ENCODE measurements around the gene HP1BP3.

The HP1BP3 gene

GRCh38 chr1:20709868-20710267 is 77.2 kb downstream of the HP1BP3 start:
- DNase-seq: no peak

DNA sequence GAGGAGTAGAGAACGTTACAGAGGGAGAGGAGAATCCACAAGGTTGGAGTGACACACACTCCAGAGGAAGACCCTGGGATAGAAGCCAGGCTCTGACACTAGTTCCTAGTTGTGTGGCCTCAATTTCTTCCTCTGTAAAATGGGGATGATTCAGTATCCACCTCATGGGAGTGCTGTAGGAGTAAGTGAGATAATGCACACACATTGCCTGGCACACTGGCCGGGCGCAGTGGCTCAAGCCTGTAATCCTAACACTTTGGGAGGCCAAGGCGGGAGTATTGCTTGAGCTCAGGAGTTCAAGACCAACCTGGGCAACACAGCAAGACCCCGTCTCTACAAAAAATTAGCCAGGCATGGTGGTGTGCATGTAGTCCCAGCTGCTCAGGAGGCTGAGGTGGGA is 78.2 kb downstream of the HP1BP3 start:
- no peak for DNase-seq

DNA sequence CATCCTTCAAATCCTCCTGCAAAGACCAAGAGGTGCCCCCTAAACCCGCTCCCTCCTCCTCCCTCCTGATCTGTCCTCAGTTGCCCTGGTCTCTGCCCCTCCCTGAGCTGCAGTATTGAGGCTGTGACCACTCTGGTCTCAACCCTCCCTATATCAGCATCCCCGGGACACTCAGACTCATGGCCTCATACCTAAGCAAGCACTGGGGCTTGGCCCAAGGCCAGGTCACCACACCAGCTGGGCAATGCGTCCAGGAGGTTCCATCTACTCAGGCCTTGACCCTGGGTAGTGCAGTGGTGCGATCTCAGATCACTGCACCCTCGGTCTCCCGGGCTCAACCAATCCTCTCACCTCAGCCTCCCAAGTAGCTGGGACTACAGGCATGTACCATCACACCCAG is 79.0 kb downstream of the HP1BP3 start:
- no peak for DNase-seq

DNA sequence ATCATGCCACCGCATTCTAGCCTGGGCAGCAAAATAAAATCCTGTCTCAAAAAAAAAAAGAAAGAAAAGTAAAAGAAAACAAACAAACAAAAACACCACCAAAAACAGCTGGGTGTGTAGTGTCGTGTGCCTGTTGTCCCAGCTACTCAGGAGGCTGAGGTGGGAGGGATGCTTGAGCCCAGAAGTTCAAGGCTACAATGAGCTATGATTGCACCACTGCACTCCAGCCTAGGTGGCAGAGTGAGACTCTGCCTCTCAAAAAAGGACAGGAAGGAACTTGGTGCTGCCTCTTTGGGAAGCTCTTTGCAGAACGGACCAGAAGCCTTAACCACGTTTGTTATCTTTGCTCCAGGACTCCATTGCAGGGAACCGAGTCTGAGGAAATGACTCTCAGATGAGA is 80.3 kb downstream of the HP1BP3 start:
- no peak for DNase-seq

DNA sequence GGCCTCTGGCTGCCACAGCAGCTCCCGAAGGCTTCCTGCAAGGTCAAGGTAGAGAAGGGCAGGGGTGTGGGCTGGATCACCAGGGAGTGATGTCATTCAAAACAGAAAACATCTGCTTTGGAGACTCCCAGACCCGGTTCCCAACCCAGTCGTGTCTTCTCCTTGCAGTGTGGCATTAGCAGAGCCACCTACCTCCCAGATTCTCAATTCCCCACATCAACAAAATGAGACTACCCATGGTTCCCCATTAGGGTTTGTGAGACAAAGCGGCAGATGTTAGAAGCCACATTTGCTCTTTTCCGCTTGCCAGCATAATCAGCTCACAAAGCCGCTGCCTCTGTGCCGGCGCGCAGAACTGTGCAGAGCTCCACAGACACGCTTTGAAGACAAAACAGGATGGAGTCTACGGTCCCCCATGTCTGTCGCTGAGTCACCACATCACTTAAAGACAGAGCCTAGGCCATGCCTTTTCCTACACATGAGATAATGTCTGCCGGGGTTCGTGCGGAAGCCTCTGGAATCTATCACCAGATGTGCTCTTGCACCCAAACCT is 81.8 kb downstream of the HP1BP3 start:
- no peak for DNase-seq

DNA sequence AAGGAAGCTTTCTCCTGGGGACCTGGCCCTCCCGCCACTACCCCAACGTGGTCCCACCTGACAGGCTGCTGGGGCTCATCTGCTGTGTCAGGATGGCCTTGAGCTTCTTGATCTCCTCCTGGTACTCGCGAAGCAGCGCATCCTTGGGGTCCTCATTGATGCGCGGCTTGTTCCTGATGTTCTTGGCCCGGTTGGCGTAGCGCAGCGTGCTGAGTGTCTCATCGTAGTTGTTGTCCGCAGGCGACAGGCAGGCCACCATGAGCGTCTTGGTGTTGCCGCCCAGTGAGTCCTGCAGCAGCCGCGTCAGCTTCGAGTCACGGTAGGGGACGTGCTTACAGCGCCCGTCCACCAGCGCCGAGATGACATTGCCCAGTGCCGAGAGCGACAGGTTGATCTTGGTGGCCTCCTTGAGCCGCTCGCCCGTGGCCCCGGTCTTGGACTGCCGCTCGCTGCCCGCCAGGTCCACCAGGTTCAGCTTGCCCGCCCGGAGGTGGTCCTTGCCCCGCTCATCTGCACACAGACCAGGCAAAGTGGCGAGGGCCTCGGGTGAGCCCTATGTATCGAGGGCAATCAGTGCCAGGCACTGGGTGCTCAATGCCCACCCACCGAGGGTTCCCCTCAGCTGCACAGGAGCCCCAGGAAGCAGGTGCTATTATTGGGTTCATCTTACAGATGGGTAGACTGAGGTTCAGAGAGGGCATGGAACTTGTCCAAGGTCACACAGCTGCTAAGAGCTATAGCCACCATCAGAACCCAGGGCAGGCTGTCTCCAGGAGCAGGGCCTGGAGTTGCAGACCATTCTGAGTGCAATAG is 82.5 kb downstream of the HP1BP3 start:
- no peak for DNase-seq

GRCh38 chr1:20703124-20703756 is 83.9 kb downstream of the HP1BP3 start:
- no peak for DNase-seq

DNA sequence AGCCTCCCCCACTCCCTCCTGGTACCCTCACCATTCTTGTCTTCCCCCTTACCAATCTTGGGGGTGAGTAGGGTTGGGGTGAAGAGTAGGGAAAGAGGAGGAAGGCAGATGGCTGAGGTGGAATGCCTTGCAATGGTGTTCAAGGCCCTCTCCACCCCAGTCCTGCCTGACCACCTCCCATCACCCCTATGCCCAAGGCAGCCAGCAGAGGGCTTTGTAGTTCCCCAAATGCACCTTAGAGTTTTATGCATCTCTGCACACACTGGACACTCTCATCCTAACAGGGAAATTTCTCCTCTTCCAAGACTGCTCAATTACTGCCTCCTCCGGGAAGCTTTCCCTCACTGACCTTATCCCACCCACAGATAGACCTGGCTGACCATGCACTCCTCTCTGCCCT is 84.7 kb downstream of the HP1BP3 start:
- no peak for DNase-seq

DNA sequence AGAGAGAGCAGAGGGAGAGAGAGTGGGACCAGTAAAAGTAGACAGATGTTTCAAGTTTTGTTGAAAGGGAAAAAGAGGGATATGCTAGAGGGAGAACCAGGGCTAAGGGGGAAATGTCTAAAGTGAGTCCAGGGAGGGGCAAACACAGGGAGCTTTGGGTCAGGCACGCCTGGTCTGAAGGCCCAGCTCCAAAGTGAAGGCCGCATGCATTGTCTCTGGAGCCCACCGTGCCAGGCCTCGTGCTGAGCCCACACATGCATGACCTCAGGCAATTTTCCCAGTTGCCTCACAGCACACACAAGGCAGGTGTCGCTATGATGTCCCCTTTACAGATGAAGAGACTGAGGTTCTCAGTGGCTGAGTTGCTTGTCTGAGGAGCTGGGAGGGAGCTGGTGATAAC is 85.3 kb downstream of the HP1BP3 start:
- no peak for DNase-seq

- no peak for DNase-seq
Measured at GRCh38 chr1:20701446-20701845, 85.7 kb downstream of the HP1BP3 start.

DNA sequence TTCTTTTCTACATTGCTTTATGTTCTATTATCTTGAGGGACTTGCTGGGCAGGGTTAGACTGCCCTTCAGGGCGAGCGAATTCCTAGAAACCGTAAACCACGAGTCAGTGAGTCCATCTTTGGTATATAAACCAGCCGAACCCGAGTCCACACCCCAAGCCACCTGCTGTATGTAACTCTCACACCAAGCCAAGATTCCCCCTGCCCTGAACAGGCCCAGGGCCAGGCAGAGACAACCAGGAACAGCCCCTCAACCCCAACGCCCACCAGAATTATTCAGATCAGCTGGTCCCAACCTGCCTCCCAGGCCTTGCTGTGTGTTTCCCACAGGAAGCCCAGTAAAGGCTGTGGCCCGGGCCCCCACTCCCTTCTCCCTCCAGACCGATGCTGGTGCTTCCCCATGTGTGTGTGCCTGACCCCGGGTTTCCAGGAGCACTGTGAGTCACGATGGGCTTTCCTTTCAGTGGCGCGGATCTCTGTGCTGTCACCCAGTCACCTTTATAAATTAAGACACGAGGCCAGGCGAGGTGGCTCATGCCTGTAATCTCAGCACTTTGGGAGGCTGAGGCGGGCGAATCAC is 86.4 kb downstream of the HP1BP3 start:
- DNase-seq: no peak

GRCh38 chr1:20699558-20699957 is 87.5 kb downstream of the HP1BP3 start:
- no peak for DNase-seq

GRCh38 chr1:20698195-20698910 is 88.8 kb downstream of the HP1BP3 start:
- DNase-seq: no peak

- no peak for DNase-seq
Measured at GRCh38 chr1:20697563-20697962, 89.5 kb downstream of the HP1BP3 start.

- peak; percentile 66 for DNase-seq
Measured at GRCh38 chr1:20696397-20697333, 90.4 kb downstream of the HP1BP3 start.

- DNase-seq: no peak
Measured at GRCh38 chr1:20695515-20695914, 91.6 kb downstream of the HP1BP3 start.

DNA sequence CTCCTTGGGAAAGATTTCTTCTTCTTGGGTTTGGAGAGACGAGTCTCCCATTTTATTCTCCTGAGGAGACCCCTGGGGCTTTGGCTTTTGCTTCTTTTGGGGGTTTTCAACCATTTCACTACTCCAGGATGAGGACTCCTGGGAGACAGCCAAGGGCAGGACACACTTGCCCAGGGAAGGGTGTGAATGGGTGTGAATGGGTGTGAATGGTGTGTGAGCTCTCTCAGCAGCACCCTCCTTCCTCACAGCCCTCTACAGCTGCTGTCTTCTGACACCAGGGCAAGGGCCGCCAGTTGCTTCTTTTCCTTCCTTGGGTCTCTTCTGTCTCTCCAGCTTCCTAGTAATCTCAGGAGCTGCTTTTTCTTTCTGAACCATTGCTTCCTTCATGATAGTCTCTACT is 93.5 kb downstream of the HP1BP3 start:
- DNase-seq: no peak
